Motor neuron (in vitro differentiated cells): ENCODE measurements around the gene MEX3C. TPM values are rescaled to one million over a fixed set of nuclear protein-coding genes. Genes with fewer than 3 reads are reported as not detected.

Experiments used
- ATAC-seq, 8 experiments: fragments of 200-7000 bp; cut with Tn5 transposase; replicated peaks in 6 of 8; 2 replicates each; pipeline ENCODE4 v1.8.0; 2021; ENCODE audit warnings: mild to moderate bottlenecking in 8 of 8, moderate library complexity in 8 of 8
- H3K27ac ChIP-seq, 2 donors: fragments of 250-450 bp; sonication (Bioruptor Pico); 2 replicates each; pipeline ENCODE4 v1.9.0; 2021; ENCODE audit warnings: antibody characterized with exemption in 2 of 2, mild to moderate bottlenecking in 2 of 2, moderate library complexity in 1 of 2
- H3K4me1 ChIP-seq, 2 donors: fragments of 250-450 bp; sonication (Bioruptor Pico); replicated peaks in 1 of 2; 2 replicates each; pipeline ENCODE4 v1.6.1; 2021; ENCODE audit warnings: antibody characterized with exemption in 2 of 2, mild to moderate bottlenecking in 2 of 2, moderate library complexity in 1 of 2
- H3K4me3 ChIP-seq, 5 donors: fragments of 250-450 bp; sonication (Bioruptor Pico); 2 replicates each; pipeline ENCODE4 v1.9.0; 2021; ENCODE audit warnings: antibody characterized with exemption in 5 of 5, mild to moderate bottlenecking in 5 of 5, moderate library complexity in 4 of 5
- WGBS, 10 experiments: fragments of 450-650 bp; shearing (Covaris generic); methylation state at CpG; one replicate each; pipeline ENCODE4 v1.0.0; 2022; 5-methylcytosine and 5-hydroxymethylcytosine counted together
- in situ Hi-C, 9 experiments: fragments of 400-800 bp; cut with MboI; loops; one replicate each; pipeline ENCODE4 v1.15.0; 2021; ENCODE audit warnings: low sequenced_read_pairs in 9 of 9, low pct_unique_long_range_greater_than_20kb in 2 of 9; ENCODE audit not compliant: unreplicated experiment in 9 of 9
- total RNA-seq, 8 experiments: library from RNA; unstranded; fragments of 300-600 nt; gene quantifications; 2 replicates each; pipeline versions ENCODE4 v1.2.3 to v1.2.4, GENCODE V29; 2022

Gene MEX3C
- total RNA-seq, 8 experiments from 2014 or later = 26.2 to 72.2 (median 43.3) TPM

- H3K4me1 ChIP-seq = peaks cover 4 to 20% of the 10 kb centered on the region in 2 donors
- in situ Hi-C loops = no loop called here
- H3K4me3 ChIP-seq = peak overlapping the region; percentile 87 to 96 (median 90)
- peak overlapping the region; percentile 99 for H3K27ac ChIP-seq
- peak in 7 of 8 experiments; percentile 10 to 70 (median 61) for ATAC-seq
- WGBS, 10 experiments = 0% methylated on average over 8 of the region's 102 CpGs; no CpG with 5 or more reads in 8 of the 10 experiments
Observed at GRCh38 chr18:51196811-51197660, 445 bp downstream of the MEX3C start.

GRCh38 chr18:51196118-51196810 lies 1.2 kb downstream of the MEX3C start:
- peak overlapping the region; percentile 99 for H3K27ac ChIP-seq
- H3K4me3 ChIP-seq = peak overlapping the region; percentile 87 to 96 (median 90)
- peak in 2 of 8 experiments; percentile 1 for ATAC-seq
- peaks cover 4 to 28% of the 10 kb centered on the region in 2 donors for H3K4me1 ChIP-seq
- in situ Hi-C loops = no loop called here
- 0 to 2% (median 0%) methylated on average over 1 to 25 of the region's 67 CpGs; no CpG with 5 or more reads in 5 of the 10 experiments for WGBS, 10 experiments

GRCh38 chr18:51195451-51196117 lies 1.9 kb downstream of the MEX3C start:
- H3K4me3 ChIP-seq = peak overlapping the region; percentile 87 to 96 (median 90)
- peaks cover 4 to 35% of the 10 kb centered on the region in 2 donors for H3K4me1 ChIP-seq
- no peak for ATAC-seq
- 0 to 17% (median 0%) methylated on average over 2 to 10 of the region's 13 CpGs; no CpG with 5 or more reads in 1 of the 10 experiments for WGBS, 10 experiments
- in situ Hi-C loops = no loop called here
- peak overlapping the region; percentile 99 for H3K27ac ChIP-seq

- H3K4me3 ChIP-seq = peak overlapping the region; percentile 87 to 96 (median 90)
- no peak for ATAC-seq
- H3K27ac ChIP-seq = peak overlapping the region; percentile 31 to 99
- in situ Hi-C loops = no loop called here
- WGBS, 10 experiments = 0 to 16% (median 0%) methylated on average over 2 to 3 of the region's 3 CpGs; no CpG with 5 or more reads in 2 of the 10 experiments
- peaks cover 5 to 40% of the 10 kb centered on the region in 2 donors for H3K4me1 ChIP-seq
Observed at GRCh38 chr18:51195086-51195450, 2.4 kb downstream of the MEX3C start.

DNA sequence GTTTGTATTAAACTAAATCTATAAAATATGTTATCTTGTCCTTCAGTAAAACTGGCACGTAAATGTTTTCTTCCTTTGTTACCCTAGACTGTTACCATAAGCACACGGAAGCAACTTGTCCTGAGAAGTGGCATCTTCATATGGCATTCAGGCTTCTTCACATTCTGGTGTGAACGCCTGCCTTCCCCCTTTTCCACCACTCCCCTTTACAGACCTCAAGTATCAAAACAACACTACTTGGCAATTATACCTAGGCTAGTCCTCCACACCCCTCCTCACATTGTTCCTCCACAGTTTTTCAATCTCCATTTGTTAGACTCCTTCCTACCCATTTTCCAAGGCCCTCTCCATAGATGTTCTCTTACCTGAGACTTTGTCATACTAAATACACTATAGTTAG lies 2.9 kb downstream of the MEX3C start:
- no peak for ATAC-seq
- 10 to 100% (median 34%) methylated on average over 1 to 3 of the region's 3 CpGs for WGBS, 10 experiments
- peaks cover 6 to 43% of the 10 kb centered on the region in 2 donors for H3K4me1 ChIP-seq
- in situ Hi-C loops = no loop called here
- peak overlapping the region; percentile 87 to 96 (median 90) for H3K4me3 ChIP-seq
- no peak overlapping the region for H3K27ac ChIP-seq

DNA sequence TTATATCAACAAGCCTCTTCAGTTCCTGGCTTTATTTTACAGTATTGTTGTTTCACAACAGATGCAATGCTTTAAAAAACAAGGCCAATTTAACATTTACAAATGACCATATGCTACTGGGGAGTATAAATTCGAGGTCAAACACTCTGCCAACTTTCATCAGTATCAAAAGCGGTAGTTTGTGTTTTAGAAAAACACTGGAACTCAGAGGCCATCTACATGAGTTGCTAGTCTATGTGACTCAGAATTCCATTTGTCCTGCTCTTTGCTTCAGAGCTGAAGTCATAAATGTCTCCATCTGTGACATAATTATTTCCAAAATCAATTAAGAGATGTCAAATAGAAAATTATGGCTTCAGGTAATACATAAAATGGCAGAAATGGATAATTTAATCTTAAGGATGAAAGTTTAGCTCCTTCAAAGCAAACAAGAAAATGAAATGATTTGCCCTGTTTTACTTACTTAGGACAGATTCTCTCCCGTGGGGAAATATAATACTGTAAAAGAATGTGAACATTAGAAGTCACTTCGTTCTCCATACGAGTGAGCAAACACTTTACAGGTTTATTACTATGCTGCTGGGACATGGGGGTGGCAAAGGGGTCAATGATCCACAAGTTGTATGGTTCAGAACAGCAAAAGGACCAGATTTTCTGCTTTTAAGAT lies 3.7 kb downstream of the MEX3C start:
- no peak for ATAC-seq
- WGBS, 10 experiments = 0 to 83% (median 20%) methylated on average over 1 to 5 of the region's 5 CpGs; no CpG with 5 or more reads in 1 of the 10 experiments
- in situ Hi-C loops = no loop called here
- peak overlapping the region; percentile 87 to 96 (median 90) for H3K4me3 ChIP-seq
- H3K4me1 ChIP-seq = peaks cover 6 to 50% of the 10 kb centered on the region in 2 donors
- H3K27ac ChIP-seq = no peak overlapping the region

GRCh38 chr18:51192696-51193095 lies 4.8 kb downstream of the MEX3C start:
- peaks cover 6 to 50% of the 10 kb centered on the region in 2 donors for H3K4me1 ChIP-seq
- 39 to 100% (median 70%) methylated on average over 1 to 3 of the region's 3 CpGs; no CpG with 5 or more reads in 2 of the 10 experiments for whole genome bisulfite sequencing, 10 experiments
- peak overlapping the region in 4 of 5 donors; percentile 8 to 20 (median 12) for H3K4me3 ChIP-seq
- no peak overlapping the region for H3K27ac ChIP-seq
- in situ Hi-C loops = no loop called here
- no peak for ATAC-seq

- peaks cover 7 to 51% of the 10 kb centered on the region in 2 donors for H3K4me1 ChIP-seq
- 50 to 89% (median 67%) methylated on average over 1 to 2 of the region's 2 CpGs; no CpG with 5 or more reads in 1 of the 10 experiments for WGBS, 10 experiments
- no peak overlapping the region for H3K27ac ChIP-seq
- in situ Hi-C loops = no loop called here
- no peak for ATAC-seq
- peak overlapping the region in 1 of 5 donors; percentile 20 for H3K4me3 ChIP-seq
Observed at GRCh38 chr18:51192026-51192425, 5.5 kb downstream of the MEX3C start.

- H3K4me3 ChIP-seq = no peak overlapping the region
- no peak for ATAC-seq
- peaks cover 10 to 54% of the 10 kb centered on the region in 2 donors for H3K4me1 ChIP-seq
- 53 to 100% (median 79%) methylated on average over 1 to 4 of the region's 4 CpGs; no CpG with 5 or more reads in 2 of the 10 experiments for WGBS, 10 experiments
- in situ Hi-C loops = no loop called here
- no peak overlapping the region for H3K27ac ChIP-seq
Observed at GRCh38 chr18:51191128-51191717, 6.3 kb downstream of the MEX3C start.

DNA sequence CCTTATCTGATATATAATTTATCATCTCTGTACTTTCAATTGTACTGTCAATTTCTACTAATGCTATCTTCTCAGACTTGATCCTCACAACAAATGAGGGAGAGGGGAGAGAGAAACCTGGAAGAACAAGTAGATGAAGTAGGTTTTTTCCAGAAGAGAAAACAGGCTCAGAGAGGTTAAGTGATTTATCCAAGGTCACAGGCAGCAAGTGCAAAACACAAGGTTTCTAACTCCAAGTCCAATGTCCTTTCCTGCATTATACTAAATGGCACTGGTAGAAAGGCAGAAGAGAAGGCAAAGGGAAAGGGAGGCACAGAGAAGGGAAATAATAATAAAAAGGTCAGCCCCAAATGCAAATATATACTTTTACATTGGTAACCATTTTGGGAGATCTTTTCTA lies 7.5 kb downstream of the MEX3C start:
- peaks cover 10 to 54% of the 10 kb centered on the region in 2 donors for H3K4me1 ChIP-seq
- H3K27ac ChIP-seq = no peak overlapping the region
- no peak overlapping the region for H3K4me3 ChIP-seq
- no peak for ATAC-seq
- in situ Hi-C loops = no loop called here

- Histone ChIP-seq H3K27ac (no peak overlapping the region), H3K4me1 (peaks cover 10 to 45% of the 10 kb centered on the region in 2 donors), H3K4me3 (no peak overlapping the region)
- in situ Hi-C loops = no loop called here
- no peak for ATAC-seq
- WGBS, 10 experiments = 78 to 100% (median 99%) methylated on average over 1 to 6 of the region's 6 CpGs
Observed at GRCh38 chr18:51188024-51188701, 9.3 kb downstream of the MEX3C start.

GRCh38 chr18:51185075-51185474 lies 12.4 kb downstream of the MEX3C start:
- no peak overlapping the region for H3K27ac ChIP-seq
- no peak overlapping the region for H3K4me3 ChIP-seq
- in situ Hi-C loops = no loop called here
- WGBS, 10 experiments = 100% methylated on average over 1 of the region's 1 CpG; no CpG with 5 or more reads in 8 of the 10 experiments
- peaks cover 5 to 14% of the 10 kb centered on the region in 2 donors for H3K4me1 ChIP-seq
- ATAC-seq = no peak
